H9 (cell line): ENCODE measurements around the gene CFAP100. TPM values are rescaled to one million over a fixed set of nuclear protein-coding genes. Genes with fewer than 3 reads are reported as not detected.

Experiments used
- DNase-seq: peaks from one replicate; pipeline ENCODE4 v3.0.0-alpha.2; 2017
- H2AFZ ChIP-seq: one replicate; pipeline ENCODE4 v1.6.1; 2013; ENCODE audit warnings: mild to moderate bottlenecking, low read length, control low read depth, moderate library complexity
- H2AK5ac ChIP-seq: 2 replicates; pipeline ENCODE4 v1.6.1; 2013; ENCODE audit warnings: low read length, control low read depth, mixed read lengths; ENCODE audit not compliant: insufficient read length
- H2BK120ac ChIP-seq: one replicate; pipeline ENCODE4 v1.6.1; 2013; ENCODE audit warnings: low read depth, mild to moderate bottlenecking, low read length, control low read depth, inconsistent platforms; ENCODE audit not compliant: poor library complexity, severe bottlenecking
- H2BK12ac ChIP-seq: 2 replicates; pipeline ENCODE4 v1.6.1; 2013; ENCODE audit warnings: low read length, control low read depth, mixed read lengths, low read depth; ENCODE audit not compliant: insufficient read length
- H2BK15ac ChIP-seq: 2 replicates; pipeline ENCODE4 v1.6.1; 2013; ENCODE audit warnings: low read depth, low read length, control low read depth
- H2BK20ac ChIP-seq: one replicate; pipeline ENCODE4 v1.6.1; 2013; ENCODE audit warnings: low read depth, mild to moderate bottlenecking, low read length, control low read depth, inconsistent platforms; ENCODE audit not compliant: poor library complexity, severe bottlenecking
- H2BK5ac ChIP-seq: 2 replicates; pipeline ENCODE4 v1.6.1; 2013; ENCODE audit warnings: low read length, control low read depth, mixed read lengths; ENCODE audit not compliant: insufficient read length
- H3K14ac ChIP-seq: 2 replicates; pipeline ENCODE4 v1.6.1; 2013; ENCODE audit warnings: low read length, control low read depth; ENCODE audit not compliant: insufficient read depth
- H3K18ac ChIP-seq: 2 replicates; pipeline ENCODE4 v1.6.1; 2013; ENCODE audit warnings: low read depth, mild to moderate bottlenecking, mixed read lengths, low read length, control low read depth; ENCODE audit not compliant: insufficient read length
- H3K23ac ChIP-seq: 2 replicates; pipeline ENCODE4 v1.6.1; 2013; ENCODE audit warnings: low read length, control low read depth, mixed read lengths, low read depth; ENCODE audit not compliant: insufficient read length
- H3K23me2 ChIP-seq: 2 replicates; pipeline ENCODE4 v1.6.1; 2013; ENCODE audit warnings: low read depth, mild to moderate bottlenecking, mixed read lengths, low read length, control low read depth; ENCODE audit not compliant: insufficient read length, poor library complexity, severe bottlenecking
- H3K27ac ChIP-seq: 2 replicates; pipeline ENCODE4 v1.5.1; 2013; ENCODE audit warnings: low read length, control low read depth, mixed read lengths, low read depth; ENCODE audit not compliant: insufficient read length
- H3K27me3 ChIP-seq: 2 replicates; pipeline ENCODE4 v1.6.1; 2013; ENCODE audit warnings: low read length, control low read depth, inconsistent platforms; ENCODE audit not compliant: insufficient read depth
- H3K4ac ChIP-seq: 2 replicates; pipeline ENCODE4 v1.6.1; 2013; ENCODE audit warnings: low read depth, mild to moderate bottlenecking, control low read depth, inconsistent platforms, low read length, moderate library complexity
- H3K4me1 ChIP-seq: 2 replicates; pipeline ENCODE4 v1.6.1; 2013; ENCODE audit warnings: low read length, control low read depth, inconsistent platforms; ENCODE audit not compliant: insufficient read depth
- H3K4me2 ChIP-seq: 2 replicates; pipeline ENCODE4 v1.6.1; 2013; ENCODE audit warnings: low read length, control low read depth, mixed read lengths; ENCODE audit not compliant: insufficient read length, insufficient read depth
- H3K56ac ChIP-seq: 2 replicates; pipeline ENCODE4 v1.6.1; 2013; ENCODE audit warnings: low read depth, mild to moderate bottlenecking, mixed read lengths, low read length, control low read depth; ENCODE audit not compliant: insufficient read length
- H3K79me1 ChIP-seq: 2 replicates; pipeline ENCODE4 v1.6.1; 2013; ENCODE audit warnings: low read depth, mild to moderate bottlenecking, moderate library complexity, low read length, control low read depth, inconsistent platforms; ENCODE audit not compliant: insufficient read depth, poor library complexity, severe bottlenecking
- H3K79me2 ChIP-seq: 2 replicates; pipeline ENCODE4 v1.6.1; 2013; ENCODE audit warnings: low read length, control low read depth, inconsistent platforms; ENCODE audit not compliant: insufficient read depth
- H3K9ac ChIP-seq: 2 replicates; pipeline ENCODE4 v1.6.1; 2013; ENCODE audit warnings: low read length, control low read depth, mixed read lengths; ENCODE audit not compliant: insufficient read length; ENCODE audit errors: extremely low read depth
- H3K9me3 ChIP-seq: one replicate; pipeline ENCODE4 v1.6.1; 2013; ENCODE audit warnings: low read depth, low read length, inconsistent platforms; ENCODE audit not compliant: control insufficient read depth
- H3T11ph ChIP-seq: one replicate; pipeline ENCODE4 v1.6.1; 2013; ENCODE audit warnings: mild to moderate bottlenecking, low read length, control low read depth, inconsistent platforms
- H4K20me1 ChIP-seq: one replicate; pipeline ENCODE4 v1.6.1; 2013; ENCODE audit not compliant: control insufficient read depth, insufficient read length, insufficient read depth
- H4K5ac ChIP-seq: 2 replicates; pipeline ENCODE4 v1.6.1; 2013; ENCODE audit warnings: low read depth, mild to moderate bottlenecking, mixed read lengths, low read length, control low read depth; ENCODE audit not compliant: insufficient read length
- H4K8ac ChIP-seq: replicated peaks from 2 replicates; pipeline ENCODE4 v1.6.1; 2013; ENCODE audit warnings: low read length, control low read depth, mixed read lengths, low read depth; ENCODE audit not compliant: insufficient read length
- H4K91ac ChIP-seq: 2 replicates; pipeline ENCODE4 v1.6.1; 2013; ENCODE audit warnings: low read depth, mild to moderate bottlenecking, moderate library complexity, mixed read lengths, low read length, control low read depth; ENCODE audit not compliant: insufficient read length
- H3K27ac Mint-ChIP-seq, 3 experiments: 2 replicates in 2 of 3; 3 replicates in 1 of 3; pipeline ENCODE4 v1.8.0; 2020 to 2021; ENCODE audit warnings: mixed read lengths in 3 of 3, mild to moderate bottlenecking in 1 of 3, moderate library complexity in 1 of 3
- H3K27me3 Mint-ChIP-seq: 2 replicates; pipeline ENCODE4 v1.8.0; 2021; ENCODE audit warnings: low read depth, mild to moderate bottlenecking, moderate library complexity, mixed read lengths
- H3K36me3 Mint-ChIP-seq, 3 experiments: 2 replicates in 2 of 3; 3 replicates in 1 of 3; pipeline ENCODE4 v1.8.0; 2020 to 2021; ENCODE audit warnings: low read depth in 3 of 3, mixed read lengths in 3 of 3; ENCODE audit not compliant: insufficient read depth in 1 of 3
- H3K4me1 Mint-ChIP-seq, 2 experiments: 2 replicates each; pipeline ENCODE4 v1.8.0; 2020; ENCODE audit warnings: mixed read lengths in 2 of 2
- H3K4me3 Mint-ChIP-seq, 2 experiments: 2 replicates in 1 of 2; 3 replicates in 1 of 2; pipeline ENCODE4 v1.8.0; 2020 to 2021; ENCODE audit warnings: mild to moderate bottlenecking in 2 of 2, mixed read lengths in 2 of 2, moderate library complexity in 1 of 2
- H3K9me3 Mint-ChIP-seq, 2 experiments: 2 replicates in 1 of 2; 3 replicates in 1 of 2; pipeline ENCODE4 v1.8.0; 2020; ENCODE audit warnings: mild to moderate bottlenecking in 2 of 2, mixed read lengths in 2 of 2, moderate library complexity in 1 of 2
- CTCF ChIP-seq: fragments of 200-600 bp; sonication (generic); conservative IDR thresholded peaks from 3 replicates; pipeline ENCODE4 v1.8.0; 2021; ENCODE audit warnings: antibody characterized with exemption, mild to moderate bottlenecking
- WGBS: extraction: QIAGEN DNeasy Blood & Tissue Kit; methylation state at CpG from one replicate; pipeline ENCODE4 v1.1.7; 2013; ENCODE audit warnings: missing lambda C conversion rate, low lambda C conversion rate, mixed read lengths; ENCODE audit not compliant: insufficient read length; ENCODE audit errors: extremely low coverage; 5-methylcytosine and 5-hydroxymethylcytosine counted together
- total RNA-seq: library from RNA; stranded (reverse); gene quantifications from 2 replicates; pipeline ENCODE4 v1.2.1, GENCODE V29; 2021

The CFAP100 gene
- total RNA-seq, 1 experiment from 2014 or later, result 0.44 TPM

GRCh38 chr3:126433105-126433430, 38.4 kb downstream of the CFAP100 start:
- no peak overlapping the region for H3T11ph ChIP-seq
- no peaks in the 10 kb centered on the region for H3K79me1 ChIP-seq
- TF ChIP-seq CTCF, result no peak
- H2BK15ac ChIP-seq, result no peak overlapping the region
- H4K8ac ChIP-seq, result no peak overlapping the region
- H3K27ac ChIP-seq, result no peak overlapping the region
- no peak overlapping the region for H3K23ac ChIP-seq
- Mint-ChIP-seq H3K4me3 (no peak overlapping the region), H3K36me3 (peaks cover 2 to 19% (median 18%) of the 10 kb centered on the region in 3 experiments; a peak in 6 of 7 replicates), H3K9me3 (no peaks in the 10 kb centered on the region), H3K4me1 (0 out of 4 replicates have a peak, but pooled peaks cover 0 to 2% of the 10 kb centered on the region in 2 experiments), H3K27ac (no peak overlapping the region), H3K27me3 (no peaks in the 10 kb centered on the region)
- no CpG with 5 or more reads among the region's 6 CpGs for WGBS
- no peaks in the 10 kb centered on the region for H3K79me2 ChIP-seq
- H3K23me2 ChIP-seq, result no peaks in the 10 kb centered on the region
- no peak overlapping the region for H4K5ac ChIP-seq
- H2BK20ac ChIP-seq, result no peak overlapping the region
- H2AK5ac ChIP-seq, result no peak overlapping the region
- H4K20me1 ChIP-seq, result no peaks in the 10 kb centered on the region
- H2BK5ac ChIP-seq, result no peak overlapping the region
- H3K4ac ChIP-seq, result no peak overlapping the region
- no peak overlapping the region for H3K14ac ChIP-seq
- H3K18ac ChIP-seq, result no peak overlapping the region
- no peak overlapping the region for H3K4me2 ChIP-seq
- no peaks in the 10 kb centered on the region for H3K9me3 ChIP-seq
- no peaks in the 10 kb centered on the region for H3K27me3 ChIP-seq
- H2BK12ac ChIP-seq, result no peak overlapping the region
- H3K9ac ChIP-seq, result no peak overlapping the region
- H3K4me1 ChIP-seq, result no peaks in the 10 kb centered on the region
- H3K56ac ChIP-seq, result no peak overlapping the region
- no peak overlapping the region for H4K91ac ChIP-seq
- H2BK120ac ChIP-seq, result no peak overlapping the region
- DNase-seq, result peak; percentile 14
- H2AFZ ChIP-seq, result no peak overlapping the region
